Stimulated activated CD4-positive, alpha-beta T cell treated with anti-CD3 and anti-CD28 coated beads, TNF-alpha, amount 100 ng/mL, for 1 hour (primary cell): Measurements from ENCODE around the gene OLIG1.

Experiments used
- DNase-seq, 3 donors: peaks; one replicate each; pipeline ENCODE4 v3.0.0-alpha.2; 2020; ENCODE audit warnings: low read depth in 3 of 3, low spot score in 1 of 3

The OLIG1 gene

DNA sequence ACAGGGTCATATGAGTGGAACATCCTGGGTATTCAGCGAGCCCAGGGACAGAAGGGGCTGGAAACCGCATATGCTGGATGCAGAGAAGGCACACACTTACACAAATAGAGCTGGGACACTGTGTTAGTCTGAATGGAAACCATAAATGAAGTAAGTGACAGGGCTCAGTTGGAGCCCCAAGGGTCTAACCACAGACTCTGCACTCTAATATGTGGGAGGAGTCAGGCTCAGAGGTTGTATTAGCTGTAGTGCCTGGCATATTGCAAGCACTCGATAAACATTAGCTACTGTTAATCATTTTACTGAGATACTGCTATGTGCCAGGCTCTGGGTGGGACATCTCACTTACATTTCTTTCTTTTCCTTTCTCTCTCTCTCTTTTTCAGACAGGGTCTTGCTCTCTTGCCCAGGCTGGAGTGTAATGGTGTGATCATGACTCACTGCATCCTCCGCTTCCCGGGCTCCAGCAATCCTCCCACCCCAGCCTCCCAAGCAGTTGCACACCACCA lies 6.5 kb upstream of the OLIG1 start:
- DNase-seq: no peak

DNA sequence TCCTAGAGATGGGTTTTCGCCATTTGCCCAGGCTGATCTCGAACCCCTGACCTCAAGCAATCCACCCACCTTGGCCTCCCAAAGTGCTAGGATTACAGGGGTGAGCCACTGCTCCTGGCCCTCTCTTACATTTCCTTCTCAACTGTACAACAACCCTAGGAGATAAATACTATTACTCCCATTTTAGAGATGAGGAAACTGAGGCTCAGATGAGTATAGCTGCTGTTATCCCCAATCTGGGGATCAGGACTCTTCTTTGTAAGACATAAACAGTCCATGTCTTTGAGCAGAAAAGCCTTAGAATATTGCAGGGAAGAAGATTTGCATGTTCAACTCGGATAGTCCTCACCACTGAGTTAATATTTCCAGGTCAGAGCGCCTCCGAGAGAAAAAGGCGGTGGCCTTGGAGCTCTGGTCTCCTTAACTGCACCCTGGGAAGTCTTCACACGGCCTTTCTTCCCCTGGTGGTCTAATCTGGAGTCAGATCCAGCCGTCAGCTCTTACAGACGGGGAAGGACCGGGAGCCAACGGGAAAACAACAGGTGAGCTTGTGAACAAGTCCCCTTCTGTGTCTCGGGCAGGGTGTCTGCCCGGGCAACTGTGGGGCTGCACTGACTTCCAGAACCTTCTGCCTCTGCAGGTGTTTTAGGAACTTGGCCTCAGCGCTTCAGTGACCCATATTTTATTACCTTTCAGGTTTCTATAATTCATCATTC lies 5.9 kb upstream of the OLIG1 start:
- DNase-seq: no peak

DNA sequence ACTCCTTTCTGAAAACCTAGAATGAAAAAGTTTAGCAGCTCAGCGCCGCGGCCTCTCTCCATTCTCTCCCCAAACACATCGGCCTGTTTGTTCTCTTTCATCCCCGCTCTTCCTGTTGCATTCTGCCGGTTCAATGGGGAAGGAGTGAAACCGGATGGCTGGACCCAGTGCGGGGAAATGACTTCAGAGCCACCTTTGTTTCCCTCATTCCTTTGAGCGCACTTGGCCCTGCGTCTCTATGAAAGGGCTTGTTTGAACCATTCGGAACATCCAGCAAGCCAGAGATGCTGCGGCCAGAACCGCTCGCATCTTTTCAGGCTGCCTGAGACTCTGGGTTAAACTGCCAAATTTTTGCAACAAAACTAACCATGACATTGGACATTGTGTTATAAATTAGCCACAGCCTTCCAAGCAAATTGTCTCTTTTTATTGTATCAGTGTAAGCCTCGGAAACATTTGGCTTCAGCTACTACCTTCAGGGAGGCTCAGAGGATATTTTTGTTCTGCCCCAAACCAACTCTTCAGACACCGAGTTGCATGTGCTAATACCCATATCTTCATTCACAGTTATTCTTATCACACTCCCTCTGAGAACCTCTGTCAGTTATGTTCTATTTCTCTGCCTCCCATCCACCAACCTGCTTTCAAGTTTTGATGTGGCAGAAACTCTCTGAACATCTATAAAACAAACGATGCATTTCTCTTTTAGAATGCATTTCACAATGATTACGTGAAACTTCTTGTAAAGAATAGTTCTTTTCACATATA lies 5.1 kb upstream of the OLIG1 start:
- DNase-seq: no peak

DNA sequence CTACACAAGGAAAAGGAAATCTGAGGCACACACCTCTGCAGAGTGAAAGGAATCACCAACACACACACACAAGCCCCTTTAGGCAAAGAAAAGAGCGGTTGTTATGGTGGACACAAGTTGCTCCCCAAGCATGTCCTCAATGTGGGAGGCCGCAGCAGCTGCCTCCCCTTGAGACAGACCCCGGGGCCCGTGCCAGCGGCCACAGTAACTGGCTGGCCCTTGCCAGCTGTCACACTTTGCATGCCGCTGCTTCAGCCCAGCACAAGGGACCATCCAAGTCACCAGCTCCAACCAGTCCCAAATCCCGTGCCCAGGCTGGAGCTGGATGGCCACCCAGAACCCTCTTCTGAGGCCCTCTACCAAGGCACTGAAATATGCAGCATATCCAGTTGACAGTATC lies 2.9 kb upstream of the OLIG1 start:
- DNase-seq: no peak

DNA sequence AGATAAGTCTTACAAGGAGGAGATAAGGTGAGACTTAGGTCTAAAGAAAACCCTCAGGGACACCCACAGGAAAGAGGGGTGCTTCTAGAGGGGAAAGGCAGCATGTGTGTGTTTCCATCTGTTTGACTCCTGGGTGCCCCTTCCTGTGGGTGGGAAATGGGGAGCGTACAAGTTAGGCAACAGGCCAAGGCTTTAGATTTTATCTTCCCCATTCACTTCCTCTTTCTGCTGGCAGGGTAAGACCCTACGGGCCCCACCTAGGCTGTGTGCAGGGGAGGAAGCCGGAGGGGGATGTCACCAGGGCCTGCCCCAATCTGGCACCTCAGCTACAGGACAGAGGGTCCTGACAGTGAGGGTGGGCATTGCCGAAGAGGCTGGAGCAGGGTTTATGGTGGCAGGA lies 2.5 kb upstream of the OLIG1 start:
- no peak for DNase-seq

DNA sequence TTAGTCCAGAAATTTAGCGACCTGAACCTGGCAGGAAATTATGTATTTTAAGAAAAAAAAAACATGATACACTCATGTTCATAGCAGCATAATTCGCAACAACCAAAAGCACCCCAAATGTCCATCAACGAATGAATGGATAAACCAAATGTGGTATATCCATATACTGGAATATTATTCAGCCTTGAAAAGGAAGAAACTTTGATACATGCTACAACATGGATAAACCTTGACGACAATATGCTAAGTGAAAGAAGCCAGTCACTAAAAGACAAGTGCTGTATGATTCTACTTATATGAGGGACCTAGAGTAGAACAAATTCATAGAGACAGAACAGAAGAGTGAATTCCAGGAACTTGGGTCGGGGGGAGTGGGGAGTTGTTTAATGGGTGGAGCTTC lies 698 bp upstream of the OLIG1 start:
- DNase-seq: no peak

DNA sequence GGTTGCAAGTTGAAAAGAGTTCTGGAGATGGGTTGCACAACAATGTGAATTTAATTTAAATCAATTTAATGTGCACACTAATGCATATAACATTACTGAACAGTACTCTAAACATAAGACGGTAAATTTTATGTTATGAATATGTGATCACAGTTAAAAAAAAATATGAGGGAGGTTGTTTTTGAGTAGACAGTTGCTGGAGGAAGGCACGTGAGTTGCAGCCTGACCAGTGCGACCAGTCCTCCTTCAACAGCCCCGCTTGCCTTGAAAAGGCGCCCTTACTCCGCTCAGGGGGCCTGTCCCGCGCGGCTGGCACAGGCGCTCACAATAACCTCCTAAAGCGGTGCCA lies 322 bp upstream of the OLIG1 start:
- no peak for DNase-seq

DNA sequence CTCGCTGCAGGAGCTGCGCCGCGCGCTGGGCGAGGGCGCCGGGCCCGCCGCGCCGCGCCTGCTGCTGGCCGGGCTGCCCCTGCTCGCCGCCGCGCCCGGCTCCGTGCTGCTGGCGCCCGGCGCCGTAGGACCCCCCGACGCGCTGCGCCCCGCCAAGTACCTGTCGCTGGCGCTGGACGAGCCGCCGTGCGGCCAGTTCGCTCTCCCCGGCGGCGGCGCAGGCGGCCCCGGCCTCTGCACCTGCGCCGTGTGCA lies 730 bp downstream of the OLIG1 start:
- DNase-seq: no peak

DNA sequence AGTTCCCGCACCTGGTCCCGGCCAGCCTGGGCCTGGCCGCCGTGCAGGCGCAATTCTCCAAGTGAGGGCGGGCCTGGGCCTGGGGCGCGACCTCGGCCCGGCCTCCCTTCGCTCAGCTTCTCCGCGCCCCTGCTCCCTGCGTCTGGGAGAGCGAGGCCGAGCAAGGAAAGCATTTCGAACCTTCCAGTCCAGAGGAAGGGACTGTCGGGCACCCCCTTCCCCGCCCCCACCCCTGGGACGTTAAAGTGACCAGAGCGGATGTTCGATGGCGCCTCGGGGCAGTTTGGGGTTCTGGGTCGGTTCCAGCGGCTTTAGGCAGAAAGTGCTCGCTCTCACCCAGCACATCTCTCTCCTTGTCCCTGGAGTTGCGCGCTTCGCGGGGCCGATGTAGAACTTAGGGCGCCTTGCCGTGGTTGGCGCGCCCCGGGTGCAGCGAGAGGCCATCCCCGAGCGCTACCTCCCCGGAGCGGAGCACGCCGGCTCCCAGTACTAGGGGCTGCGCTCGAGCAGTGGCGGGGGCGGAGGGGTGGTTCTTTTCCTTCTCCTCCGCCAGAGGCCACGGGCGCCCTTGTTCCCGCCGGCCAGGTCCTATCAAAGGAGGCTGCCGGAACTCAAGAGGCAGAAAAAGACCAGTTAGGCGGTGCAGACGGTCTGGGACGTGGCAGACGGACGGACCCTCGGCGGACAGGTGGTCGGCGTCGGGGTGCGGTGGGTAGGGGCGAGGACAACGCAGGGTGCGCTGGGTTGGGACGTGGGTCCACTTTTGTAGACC lies 1.2 kb downstream of the OLIG1 start:
- no peak for DNase-seq

DNA sequence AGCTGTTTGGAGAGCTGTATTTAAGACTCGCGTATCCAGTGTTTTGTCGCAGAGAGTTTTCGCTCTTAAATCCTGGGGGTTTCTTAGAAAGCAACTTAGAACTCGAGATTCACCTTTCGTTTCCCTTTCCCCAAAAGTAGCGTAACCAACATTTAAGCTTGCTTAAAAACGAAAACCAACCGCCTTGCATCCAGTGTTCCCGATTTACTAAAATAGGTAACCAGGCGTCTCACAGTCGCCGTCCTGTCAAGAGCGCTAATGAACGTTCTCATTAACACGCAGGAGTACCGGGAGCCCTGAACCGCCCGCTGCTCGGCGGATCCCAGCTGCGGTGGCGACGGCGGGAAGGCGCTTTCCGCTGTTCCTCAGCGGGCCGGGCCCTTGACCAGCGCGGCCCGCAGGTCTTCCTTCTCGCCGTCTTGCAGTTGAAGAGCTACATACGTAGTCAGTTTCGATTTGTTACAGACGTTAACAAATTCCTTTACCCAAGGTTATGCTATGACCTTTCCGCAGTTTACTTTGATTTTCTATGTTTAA lies 1.9 kb downstream of the OLIG1 start:
- DNase-seq: no peak

DNA sequence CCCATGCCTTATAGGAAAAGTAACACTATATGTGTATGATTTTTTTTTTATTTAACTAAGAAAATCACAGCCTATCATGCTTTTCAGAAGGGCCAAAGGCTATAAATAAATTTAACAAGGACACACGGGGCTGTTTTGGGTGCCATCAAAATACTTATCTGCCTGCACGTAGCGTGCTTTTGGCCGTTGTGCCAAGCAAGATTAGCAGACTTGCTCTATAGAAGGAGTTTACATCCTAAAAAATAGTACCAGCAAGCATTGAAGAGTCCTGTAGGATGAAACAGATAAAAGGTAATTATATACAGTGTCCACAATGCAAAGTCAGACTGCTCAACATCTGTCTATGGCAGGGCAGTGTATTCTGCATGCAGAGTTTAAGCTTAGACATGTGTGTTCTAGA lies 3.7 kb downstream of the OLIG1 start:
- no peak for DNase-seq

DNA sequence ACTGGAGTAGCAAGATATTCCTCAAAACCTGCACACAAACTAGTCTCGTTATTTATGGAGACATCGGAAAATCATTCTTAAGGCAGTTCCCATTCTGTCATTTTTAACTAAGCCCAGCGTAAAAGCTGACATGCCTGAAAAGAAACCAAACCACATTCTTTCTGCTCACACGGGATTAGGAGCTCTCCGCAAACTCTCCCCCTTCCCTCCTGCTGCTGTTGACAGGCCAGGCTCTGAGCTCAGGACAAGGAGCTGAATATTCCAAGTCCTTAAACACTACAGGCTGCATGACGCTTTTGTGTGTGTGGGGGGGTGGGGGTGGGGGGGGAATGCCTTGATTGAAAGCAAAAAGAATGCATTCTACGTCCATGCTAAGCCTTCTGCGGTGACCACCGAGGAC lies 5.2 kb downstream of the OLIG1 start:
- DNase-seq: no peak

DNA sequence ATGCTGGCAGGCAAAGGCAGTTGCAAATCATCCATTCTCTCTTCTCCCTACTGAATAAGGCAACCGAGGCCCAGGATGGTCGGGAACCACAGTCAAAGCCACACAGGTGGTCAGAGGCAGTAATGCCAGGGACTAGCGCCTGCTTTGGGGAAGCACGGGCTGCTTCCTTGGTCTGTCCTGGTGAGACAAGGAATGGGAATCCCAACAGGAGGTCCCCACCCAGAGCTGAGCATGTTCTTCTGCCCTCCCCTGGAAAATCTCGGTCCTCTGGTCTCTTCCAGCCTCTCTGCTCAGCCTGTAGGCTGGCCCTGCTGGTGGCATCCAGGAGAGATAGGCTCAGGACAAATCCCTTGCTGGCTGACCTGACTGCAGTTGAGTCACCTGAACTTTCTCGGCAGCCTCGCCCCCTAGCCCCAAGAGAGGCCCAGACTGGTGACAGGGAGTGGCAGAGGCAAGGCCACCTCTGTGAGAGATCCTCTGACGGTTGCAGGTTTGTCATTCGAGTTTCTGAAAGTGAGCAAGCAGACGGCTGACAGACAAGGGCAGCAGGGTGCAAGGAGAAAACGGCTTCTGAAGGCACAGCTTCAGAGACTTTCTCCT lies 5.8 kb downstream of the OLIG1 start:
- DNase-seq: no peak

DNA sequence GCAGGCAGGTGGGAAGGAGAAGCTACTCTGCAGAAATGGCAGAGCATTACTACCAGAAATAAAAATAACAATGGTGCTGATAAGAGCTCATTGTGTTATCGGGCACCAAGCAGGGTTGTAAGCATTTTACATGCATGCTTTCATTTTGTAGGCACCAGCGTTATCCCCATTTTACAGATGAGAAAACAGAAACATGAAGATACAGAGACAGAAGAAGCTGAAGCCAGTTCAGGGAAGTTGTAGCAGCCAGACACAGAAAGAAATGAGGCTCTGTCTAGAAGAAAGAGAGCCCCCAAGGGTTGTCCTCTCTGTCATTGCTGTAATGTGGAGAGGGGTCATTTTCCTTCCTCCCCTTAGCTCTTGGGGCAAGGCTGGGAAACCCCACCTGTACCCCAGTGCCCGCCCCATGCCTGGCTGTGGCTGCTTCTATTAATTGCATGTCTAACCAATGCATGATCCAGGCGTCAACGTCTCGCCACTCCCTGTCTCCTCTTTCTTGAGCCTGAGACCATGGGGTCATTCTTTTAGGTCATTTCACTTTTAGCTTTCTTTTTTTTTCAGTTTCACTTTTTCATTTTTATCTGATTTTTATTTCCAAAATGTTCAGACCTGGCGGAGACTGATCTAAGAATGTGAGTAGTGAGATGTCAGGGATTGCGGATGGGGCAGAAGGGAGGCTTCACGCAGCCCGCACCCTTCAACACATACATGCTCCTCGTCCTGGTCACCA lies 6.8 kb downstream of the OLIG1 start:
- DNase-seq: no peak

DNA sequence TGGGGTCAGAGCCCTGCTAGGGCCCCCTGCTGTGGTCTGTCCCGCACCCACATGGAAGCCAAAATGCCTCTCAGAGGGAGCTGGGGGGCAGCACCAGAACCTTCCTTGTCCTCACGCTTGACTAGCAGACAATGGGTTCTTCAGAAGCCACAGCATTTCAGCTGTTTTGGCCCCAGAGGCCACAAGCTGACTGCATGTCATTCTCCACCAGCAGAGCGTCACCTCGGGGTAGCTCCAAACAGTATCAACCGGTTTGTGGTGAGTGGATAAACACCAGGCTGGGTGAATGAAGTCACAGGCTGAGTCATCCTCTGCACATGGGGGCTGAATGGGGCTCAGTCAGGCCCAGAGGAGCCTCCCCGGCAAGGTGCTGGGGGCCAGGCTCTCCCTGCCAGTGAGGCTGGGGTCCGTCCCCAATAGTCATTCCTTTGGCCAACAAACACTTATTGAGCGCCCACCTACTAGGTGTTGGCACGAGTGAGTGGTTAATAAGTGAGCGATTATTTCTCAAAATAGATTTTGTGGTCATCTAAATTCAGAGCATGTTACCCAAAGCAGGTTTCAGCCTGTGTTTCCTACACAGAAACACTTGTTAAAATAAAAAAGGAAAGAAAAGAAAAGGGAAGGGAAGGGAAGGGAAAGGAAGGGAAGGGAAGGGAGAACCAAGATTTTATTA lies 9.1 kb downstream of the OLIG1 start:
- DNase-seq: no peak

DNA sequence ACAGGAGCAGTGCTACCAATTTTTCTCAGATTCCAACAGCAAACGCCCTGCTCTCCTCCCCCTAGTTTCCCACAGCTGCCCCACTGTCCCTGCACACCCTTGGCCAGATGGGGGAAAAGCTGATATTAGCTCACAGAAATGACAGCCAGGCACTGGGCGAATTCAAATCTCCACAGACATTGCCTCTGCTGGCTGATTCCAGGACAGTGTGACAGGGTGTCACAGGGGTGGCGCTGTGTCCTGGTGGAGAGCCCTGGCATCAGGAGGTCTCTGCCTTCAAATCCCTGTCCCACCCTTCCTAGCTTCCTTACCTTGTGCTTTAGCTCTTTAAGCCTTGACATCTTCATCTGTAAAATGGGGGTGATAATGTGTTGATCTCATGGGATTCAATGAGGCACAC lies 10.4 kb downstream of the OLIG1 start:
- DNase-seq: no peak

DNA sequence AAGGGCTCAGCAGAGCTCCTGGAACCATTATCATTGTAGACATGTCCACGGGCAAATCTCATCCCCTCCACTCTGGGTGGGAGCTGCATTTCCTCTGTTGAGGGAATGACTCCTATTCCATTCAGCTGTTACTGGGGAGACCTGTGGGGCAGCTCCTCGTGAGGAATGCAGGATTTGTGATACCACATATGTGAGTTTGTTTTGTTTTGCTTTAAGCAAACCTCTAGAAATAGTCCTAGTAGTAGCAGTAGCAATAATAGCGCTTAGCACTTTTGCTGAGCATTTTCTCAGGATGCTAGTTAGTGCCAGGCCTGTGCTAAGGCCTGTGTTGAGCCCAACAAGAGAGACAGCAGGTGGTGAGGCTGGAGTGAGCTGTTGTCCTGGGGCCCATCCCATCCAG lies 10.8 kb downstream of the OLIG1 start:
- no peak for DNase-seq

DNA sequence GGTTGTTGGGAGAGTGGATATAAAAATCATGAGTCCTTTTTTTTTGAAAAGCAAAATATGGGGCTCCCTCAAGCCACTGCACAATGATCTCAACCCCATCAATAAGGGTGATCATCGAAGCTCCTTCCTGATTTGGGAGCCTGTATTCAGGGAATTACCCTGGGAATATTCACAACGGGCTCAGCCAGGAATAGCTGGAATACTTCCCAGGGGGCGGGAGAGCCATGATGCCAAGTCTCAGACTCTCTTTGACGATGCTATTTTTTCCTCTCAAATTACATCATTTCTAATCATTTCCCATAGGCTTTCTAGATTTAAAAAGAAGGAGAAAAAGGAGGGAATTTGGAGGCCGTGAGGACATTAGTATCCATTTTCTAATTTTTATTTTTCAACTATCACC lies 18.4 kb downstream of the OLIG1 start:
- no peak for DNase-seq

DNA sequence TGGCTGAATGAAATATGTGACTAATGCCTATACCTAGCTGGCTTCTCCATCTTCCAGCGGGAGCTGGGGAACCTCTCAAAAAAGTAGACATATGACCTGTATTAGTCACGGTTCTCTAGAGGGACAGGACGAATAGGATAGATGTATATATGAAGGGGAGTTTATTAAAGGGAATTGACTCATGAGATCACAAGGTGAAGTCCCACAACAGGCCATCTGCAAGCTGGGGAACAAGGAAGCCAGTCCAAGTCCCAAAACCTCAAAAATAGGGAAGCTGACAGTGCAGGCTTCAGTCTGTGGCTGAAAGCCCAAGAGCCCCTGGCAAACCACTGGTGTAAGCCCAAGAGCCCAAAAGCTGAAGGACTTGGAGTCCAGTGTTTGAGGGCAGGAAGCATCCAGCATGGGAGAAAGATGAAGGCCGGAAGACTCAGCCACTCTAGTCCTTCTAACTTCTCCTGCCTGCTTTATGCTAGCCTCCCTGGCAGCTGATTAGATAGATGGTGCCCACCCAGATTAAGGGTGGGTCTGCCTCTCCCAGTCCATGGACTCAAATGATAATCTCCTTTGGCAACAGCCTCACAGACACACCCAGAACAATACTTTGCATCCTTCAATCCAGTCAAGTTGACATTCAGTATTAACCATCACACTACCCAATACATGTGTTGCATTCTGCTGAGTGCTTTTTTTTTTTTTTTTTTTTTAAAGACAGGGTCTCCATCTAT lies 19.6 kb downstream of the OLIG1 start:
- DNase-seq: no peak

DNA sequence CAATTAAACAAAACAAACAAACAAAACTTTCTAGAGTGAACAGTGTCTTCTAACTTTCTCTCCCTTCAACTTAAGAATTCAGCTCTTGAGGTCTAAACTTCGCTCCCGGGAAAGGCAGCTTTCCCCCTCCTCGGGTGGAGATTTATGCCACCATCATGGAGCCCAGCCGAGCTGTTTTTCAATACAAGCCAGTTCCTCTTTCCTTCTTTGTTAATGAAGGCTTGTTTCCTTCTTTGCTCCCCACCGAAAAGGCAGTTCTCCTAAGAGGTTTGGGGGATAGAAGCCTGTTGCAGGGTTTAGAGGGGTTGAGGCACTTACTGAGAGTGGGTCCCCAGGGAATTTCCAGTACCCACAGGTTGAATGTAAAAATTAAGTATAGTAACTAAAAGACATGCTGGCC lies 26.5 kb downstream of the OLIG1 start:
- no peak for DNase-seq
